ENCODE measurements around the gene SLC35C1.

Gene SLC35C1

DNA sequence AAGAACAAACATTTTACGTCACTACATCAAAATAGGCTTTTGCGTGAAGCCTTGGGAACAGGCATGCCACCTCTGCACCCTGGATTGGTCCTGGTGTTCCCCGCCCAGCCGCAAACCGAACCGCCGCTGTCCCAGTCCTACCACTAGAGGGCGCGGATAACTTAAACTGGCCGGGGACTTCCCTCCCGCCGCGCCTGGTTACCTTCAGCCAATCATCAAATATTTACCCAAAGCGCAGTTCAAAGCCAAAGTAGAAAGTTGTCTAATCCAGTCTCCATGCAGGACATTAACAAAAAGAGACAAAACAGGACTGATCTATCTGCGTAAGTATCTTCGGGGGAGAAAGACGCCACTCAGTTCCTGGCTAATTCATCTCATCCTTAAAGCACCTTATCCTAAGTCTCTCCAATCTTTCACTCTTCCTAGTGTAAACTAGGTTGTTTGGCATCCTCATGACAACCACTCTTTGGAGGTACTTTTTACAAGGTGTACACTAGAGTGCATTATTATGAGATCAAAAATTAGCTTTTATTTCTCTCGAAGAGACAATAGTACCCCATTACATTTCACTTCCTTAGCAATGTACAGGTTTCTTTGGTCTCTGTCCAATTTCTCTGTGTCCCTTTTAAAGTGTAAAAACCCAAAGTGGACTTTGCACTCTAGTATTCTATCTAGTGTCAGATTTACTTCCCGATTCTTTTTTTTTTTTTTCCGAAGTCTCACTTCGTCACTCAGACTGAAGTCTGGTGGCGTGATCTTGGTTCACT, 38.4 kb downstream of the SLC35C1 start:
- Mint-ChIP-seq H3K4me3 (peak overlapping the region; percentile 29), H3K9me3 (no peaks in the 10 kb centered on the region), H3K4me1 (peaks cover 27% of the 10 kb centered on the region), H3K27ac (peak overlapping the region; percentile 53), H3K36me3 (peaks cover 6% of the 10 kb centered on the region)
- peak; percentile 33 for ATAC-seq
- peak; percentile 79 to 90 for DNase-seq (ENCODE audit: low spot score in 2 of 2)

DNA sequence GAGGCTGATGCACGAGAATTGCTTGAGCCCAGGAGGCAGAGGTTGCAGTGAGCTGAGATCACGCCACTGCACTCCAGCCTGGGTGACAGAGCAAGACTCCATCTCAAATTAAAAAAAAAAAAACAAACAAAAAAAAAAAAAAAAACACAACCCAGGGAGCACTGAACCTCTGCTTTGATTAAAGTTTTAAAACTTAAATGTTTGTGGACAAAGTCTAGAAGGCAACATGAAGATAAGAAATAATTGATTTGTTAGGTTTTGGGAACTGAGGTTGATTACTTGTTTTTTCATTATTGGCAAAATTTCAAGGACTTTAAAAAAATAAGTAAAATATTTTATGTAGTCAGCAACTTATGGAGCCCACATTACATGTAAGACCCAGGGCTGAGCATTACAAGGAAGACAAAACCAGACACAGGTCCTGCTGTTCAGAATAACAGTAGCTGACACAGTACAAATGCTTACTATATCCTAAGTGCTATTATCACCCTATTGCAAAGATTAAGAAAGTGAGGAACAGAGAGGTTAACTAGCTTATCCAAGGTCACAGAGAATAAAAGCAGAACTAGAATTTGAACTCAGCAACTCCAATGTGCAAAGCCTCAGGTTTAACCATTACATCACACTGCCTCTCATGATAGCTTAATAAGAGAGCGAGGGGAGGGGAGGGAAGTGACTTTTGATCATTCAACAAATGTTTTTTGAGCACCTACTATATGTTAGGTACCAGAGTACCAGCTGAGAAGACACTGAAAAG, 40.1 kb downstream of the SLC35C1 start:
- H3K9me3 Mint-ChIP-seq, result no peaks in the 10 kb centered on the region
- H3K36me3 Mint-ChIP-seq, result peaks cover 6% of the 10 kb centered on the region
- H3K4me1 Mint-ChIP-seq, result peaks cover 38% of the 10 kb centered on the region
- H3K4me3 Mint-ChIP-seq, result no peak overlapping the region
- H3K27ac Mint-ChIP-seq, result no peak overlapping the region
- DNase-seq (ENCODE audit: low spot score in 2 of 2) (no peak), ATAC-seq (no peak)

GRCh38 chr11:45846174-45846675, 41.3 kb downstream of the SLC35C1 start:
- H3K4me3 Mint-ChIP-seq, result peak overlapping the region; percentile 78
- H3K36me3 Mint-ChIP-seq, result peaks cover 6% of the 10 kb centered on the region
- peak overlapping the region; percentile 94 for H3K27ac Mint-ChIP-seq
- ATAC-seq (no peak), DNase-seq (ENCODE audit: low spot score in 2 of 2) (no peak)
- peaks cover 47% of the 10 kb centered on the region for H3K4me1 Mint-ChIP-seq
- no peaks in the 10 kb centered on the region for H3K9me3 Mint-ChIP-seq

- Mint-ChIP-seq H3K9me3 (no peaks in the 10 kb centered on the region), H3K4me3 (peak within 1 kb of the TSS; percentile 78), H3K27ac (peak within 1 kb of the TSS; percentile 94), H3K36me3 (peaks cover 6% of the 10 kb centered on the region), H3K4me1 (peaks cover 52% of the 10 kb centered on the region)
- ATAC-seq (peak; percentile 93), DNase-seq (ENCODE audit: low spot score in 2 of 2) (peak; percentile 98 to 99)
Measured at GRCh38 chr11:45846974-45847910, 42.3 kb downstream of the SLC35C1 start, which contains the start of gene CRY2. Gene CRY2, plus strand, starts transcription at chr11:45847475. Its CDS starts 16 bp downstream, at chr11:45847491.

DNA sequence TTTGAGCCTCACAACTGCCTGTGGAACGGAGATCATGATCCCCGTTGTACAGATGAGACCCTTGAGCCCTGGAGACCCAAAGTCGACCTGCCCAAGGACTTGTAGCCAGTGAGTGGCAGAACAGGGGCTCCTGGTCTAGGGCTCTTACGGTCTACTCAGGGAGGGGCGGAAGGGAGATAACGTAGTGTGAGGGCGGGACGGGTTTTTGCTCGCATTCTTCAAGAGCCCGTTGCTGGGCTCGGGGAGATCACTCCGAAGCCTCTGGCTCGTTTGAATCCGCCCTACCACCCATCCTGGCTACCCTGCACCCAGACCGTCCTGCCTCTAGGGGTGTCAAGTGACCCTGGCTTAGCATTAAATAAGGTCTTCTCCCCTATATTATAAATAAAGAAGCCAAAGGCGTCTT, 43.0 kb downstream of the SLC35C1 start:
- ATAC-seq (peak; percentile 45), DNase-seq (ENCODE audit: low spot score in 2 of 2) (no peak)
- Mint-ChIP-seq H3K4me3 (peak overlapping the region; percentile 78), H3K27ac (peak overlapping the region; percentile 94), H3K4me1 (peaks cover 55% of the 10 kb centered on the region), H3K36me3 (peaks cover 6% of the 10 kb centered on the region), H3K9me3 (no peaks in the 10 kb centered on the region)

DNA sequence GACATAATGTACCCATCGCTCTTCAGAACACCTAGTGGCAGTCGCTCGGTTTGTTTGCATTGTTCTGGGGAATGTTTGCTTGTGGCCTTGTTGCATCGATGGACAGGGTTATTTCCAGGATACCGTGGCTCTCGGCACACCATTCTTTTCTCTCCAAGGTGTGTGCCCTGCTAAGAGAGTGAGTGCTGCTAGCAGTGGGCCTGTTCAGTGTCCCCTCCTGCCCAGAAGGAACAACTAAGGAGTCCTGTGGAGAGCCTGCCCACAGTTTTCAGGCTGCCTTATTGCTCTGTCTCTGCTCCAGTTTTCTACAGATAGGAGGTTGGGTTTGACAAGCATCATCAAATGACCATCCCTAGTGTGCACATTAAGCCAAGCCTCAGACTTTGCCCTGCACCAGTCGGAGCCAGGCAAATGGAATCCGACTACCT, 43.7 kb downstream of the SLC35C1 start:
- Mint-ChIP-seq H3K4me1 (peaks cover 48% of the 10 kb centered on the region), H3K27ac (no peak overlapping the region)

DNA sequence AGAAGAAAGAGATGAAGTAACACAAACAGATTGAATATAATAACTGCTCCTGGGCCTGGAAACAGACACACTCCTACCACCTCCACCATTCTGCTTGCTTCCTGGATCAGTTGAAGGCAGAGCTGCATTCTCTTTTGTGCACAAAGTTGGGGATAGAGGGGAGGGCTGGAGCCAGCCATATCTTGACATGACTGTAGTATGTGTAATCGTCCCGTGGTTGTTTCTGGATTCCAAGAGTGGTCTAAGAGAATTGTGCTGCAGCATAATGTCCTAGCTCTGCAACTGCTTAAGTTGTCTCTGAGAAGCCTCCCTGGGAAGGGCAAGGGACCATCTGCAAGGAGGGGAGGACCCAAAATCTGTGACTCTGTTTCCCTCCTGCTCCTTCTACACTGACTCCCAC, 45.5 kb downstream of the SLC35C1 start:
- Mint-ChIP-seq H3K9me3 (no peaks in the 10 kb centered on the region), H3K27ac (peak overlapping the region; percentile 7), H3K36me3 (peaks cover 8% of the 10 kb centered on the region), H3K4me3 (no peak overlapping the region), H3K4me1 (peaks cover 51% of the 10 kb centered on the region)
- ATAC-seq (no peak), DNase-seq (ENCODE audit: low spot score in 2 of 2) (no peak)

More for the DNA sequence above, 43.7 kb downstream of the SLC35C1 start:
- H3K4me3 Mint-ChIP-seq, result peak overlapping the region; percentile 78
- H3K36me3 Mint-ChIP-seq, result peaks cover 6% of the 10 kb centered on the region
- ATAC-seq (no peak), DNase-seq (ENCODE audit: low spot score in 2 of 2) (no peak)
- H3K9me3 Mint-ChIP-seq, result no peaks in the 10 kb centered on the region

GRCh38 chr11:45851228-45851627, 46.3 kb downstream of the SLC35C1 start:
- no peaks in the 10 kb centered on the region for H3K9me3 Mint-ChIP-seq
- H3K27ac Mint-ChIP-seq, result no peak overlapping the region
- H3K36me3 Mint-ChIP-seq, result peaks cover 16% of the 10 kb centered on the region
- DNase-seq (ENCODE audit: low spot score in 2 of 2) (no peak), ATAC-seq (no peak)
- H3K4me1 Mint-ChIP-seq, result peaks cover 50% of the 10 kb centered on the region
- no peak overlapping the region for H3K4me3 Mint-ChIP-seq

DNA sequence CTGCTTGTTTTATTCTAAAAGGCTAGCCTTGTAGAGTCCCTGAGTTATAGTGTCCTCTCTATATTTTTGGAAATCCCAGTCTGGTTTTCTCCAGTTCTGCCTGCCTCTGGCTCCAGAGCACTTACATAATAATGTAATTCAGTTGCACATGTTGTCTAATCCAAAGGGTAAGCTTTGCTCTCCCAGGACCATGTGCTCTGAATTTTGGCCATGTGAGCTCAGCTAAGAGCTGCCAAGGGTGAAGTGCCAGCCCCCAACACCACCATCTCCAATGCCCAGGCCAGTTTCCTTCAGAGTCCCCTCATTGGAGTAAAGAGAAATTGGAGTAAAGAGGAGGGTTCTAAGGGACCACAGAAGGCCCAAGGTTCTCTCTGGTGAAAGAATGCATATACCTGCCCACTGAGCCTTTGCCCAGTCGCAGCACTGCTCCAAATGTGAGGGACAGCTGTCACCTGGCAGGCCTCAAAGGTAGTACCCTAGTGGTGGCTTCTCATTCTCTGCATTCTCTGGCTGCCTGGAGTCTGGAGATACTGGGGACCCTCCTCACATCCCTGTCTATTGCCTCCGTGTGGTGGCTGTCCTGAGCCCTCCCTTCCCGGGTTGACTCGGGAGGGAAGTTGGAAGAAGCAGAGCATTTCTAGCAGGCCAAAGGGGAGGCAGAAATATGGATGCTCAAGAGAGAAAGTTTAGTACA, 47.2 kb downstream of the SLC35C1 start:
- DNase-seq (ENCODE audit: low spot score in 2 of 2) (no peak), ATAC-seq (no peak)
- no peaks in the 10 kb centered on the region for H3K9me3 Mint-ChIP-seq
- peaks cover 21% of the 10 kb centered on the region for H3K36me3 Mint-ChIP-seq
- peaks cover 40% of the 10 kb centered on the region for H3K4me1 Mint-ChIP-seq
- no peak overlapping the region for H3K4me3 Mint-ChIP-seq
- H3K27ac Mint-ChIP-seq, result peak overlapping the region; percentile 29

- DNase-seq (ENCODE audit: low spot score in 2 of 2), result no peak
- H3K36me3 Mint-ChIP-seq, result peaks cover 23% of the 10 kb centered on the region
- no peaks in the 10 kb centered on the region for H3K9me3 Mint-ChIP-seq
- peak overlapping the region; percentile 29 for H3K27ac Mint-ChIP-seq
- no peak for ATAC-seq
- peaks cover 40% of the 10 kb centered on the region for H3K4me1 Mint-ChIP-seq
- H3K4me3 Mint-ChIP-seq, result no peak overlapping the region
Measured at GRCh38 chr11:45852712-45853101, 47.8 kb downstream of the SLC35C1 start.

GRCh38 chr11:45853332-45854219, 48.6 kb downstream of the SLC35C1 start:
- no peak for ATAC-seq
- no peak overlapping the region for H3K27ac Mint-ChIP-seq
- H3K9me3 Mint-ChIP-seq, result no peaks in the 10 kb centered on the region
- peaks cover 37% of the 10 kb centered on the region for H3K4me1 Mint-ChIP-seq
- no peak for DNase-seq (ENCODE audit: low spot score in 2 of 2)
- H3K36me3 Mint-ChIP-seq, result peaks cover 27% of the 10 kb centered on the region
- H3K4me3 Mint-ChIP-seq, result no peak overlapping the region

GRCh38 chr11:45855308-45855707, 50.4 kb downstream of the SLC35C1 start:
- Mint-ChIP-seq H3K27ac (no peak overlapping the region), H3K4me3 (no peak overlapping the region), H3K36me3 (peaks cover 44% of the 10 kb centered on the region), H3K9me3 (no peaks in the 10 kb centered on the region), H3K4me1 (peaks cover 28% of the 10 kb centered on the region)
- DNase-seq (ENCODE audit: low spot score in 2 of 2) (no peak), ATAC-seq (no peak)

DNA sequence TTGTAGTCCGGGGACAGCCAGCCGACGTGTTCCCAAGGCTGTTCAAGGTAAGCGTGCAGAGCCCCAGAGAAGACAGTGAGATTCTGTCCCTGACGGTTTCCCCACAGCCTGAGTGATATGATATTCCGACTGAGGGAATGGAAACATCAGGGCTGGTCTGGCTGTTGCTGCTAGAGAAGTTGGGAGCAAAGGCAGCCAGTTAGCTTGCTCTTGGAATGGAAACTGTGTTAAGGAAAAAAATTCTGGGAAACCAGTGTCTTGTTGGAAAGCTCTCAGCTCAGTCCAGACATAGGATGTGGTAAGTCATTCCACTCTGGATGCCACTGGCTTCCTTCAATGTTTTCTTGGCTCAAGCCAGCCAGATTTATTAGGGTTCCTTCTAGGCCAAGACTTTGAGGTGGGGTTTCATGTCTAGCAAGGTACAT, 51.1 kb downstream of the SLC35C1 start:
- no peak for DNase-seq (ENCODE audit: low spot score in 2 of 2)
- Mint-ChIP-seq H3K9me3 (no peaks in the 10 kb centered on the region), H3K4me1 (peaks cover 22% of the 10 kb centered on the region), H3K4me3 (no peak overlapping the region), H3K27ac (no peak overlapping the region), H3K36me3 (peaks cover 49% of the 10 kb centered on the region)
- no peak for ATAC-seq
